Tibial nerve (tissue), 4 donors: ENCODE results near the gene SLC66A2. TPM values are rescaled to one million over a fixed set of nuclear protein-coding genes. Genes with fewer than 3 reads are reported as not detected.

Source experiments
- DNase-seq, 2 donors: peaks; one replicate each; pipeline ENCODE4 v3.0.0-alpha.2; 2019; ENCODE audit warnings: low spot score in 2 of 2
- H3K27ac ChIP-seq, 4 donors: fragments of 200-600 bp; sonication (generic) in 3 of 4; one replicate each; pipeline ENCODE4 v1.5.1; 2017 to 2019; ENCODE audit warnings: mild to moderate bottlenecking in 1 of 4
- H3K27me3 ChIP-seq, 2 donors: fragments of 200-600 bp; sonication (generic) in 1 of 2; one replicate each; pipeline versions ENCODE4 v1.5.1 to v1.6.0; 2017 to 2019
- H3K36me3 ChIP-seq, 3 donors: fragments of 200-600 bp; sonication (generic); one replicate each; pipeline ENCODE4 v1.5.1; 2018 to 2019
- H3K4me1 ChIP-seq, 4 donors: fragments of 200-600 bp; sonication (generic) in 3 of 4; one replicate each; pipeline ENCODE4 v1.5.1; 2017 to 2019
- H3K4me3 ChIP-seq, 4 donors: fragments of 200-600 bp; sonication (generic) in 3 of 4; one replicate each; pipeline ENCODE4 v1.5.1; 2017 to 2019; ENCODE audit warnings: mild to moderate bottlenecking in 1 of 4, moderate library complexity in 1 of 4
- H3K9me3 ChIP-seq, 4 donors: fragments of 200-600 bp; sonication (generic) in 3 of 4; one replicate each; pipeline ENCODE4 v1.5.1; 2017 to 2019
- EP300 ChIP-seq, 2 donors: sonication (generic); formaldehyde crosslinking; IDR thresholded peaks; one replicate each; pipeline ENCODE4 v1.6.1; 2017; ENCODE audit warnings: antibody characterized with exemption in 2 of 2, mild to moderate bottlenecking in 1 of 2
- POLR2A ChIP-seq, 2 donors: fragments of 450-650 bp; IDR thresholded peaks; one replicate each; pipeline ENCODE4 v1.6.1; 2017; ENCODE audit warnings: antibody characterized with exemption in 2 of 2, mild to moderate bottlenecking in 2 of 2, moderate library complexity in 2 of 2
- WGBS, 2 donors: methylation state at CpG; one replicate each; pipeline ENCODE4 v1.1.5; 2018; 5-methylcytosine and 5-hydroxymethylcytosine counted together
- total RNA-seq, 4 donors: library from RNA; depleted of rRNA; stranded (reverse); fragments of >200 nt; gene quantifications; one replicate each; pipeline ENCODE4 v1.1.0, GENCODE V29; 2016
- TF ChIP-seq, protein P1 (sequence below), 5 experiments: fragments of 200-600 bp in 3 of 5; fragments of 450-650 bp in 2 of 5; sonication (generic) in 3 of 5; IDR thresholded peaks; one replicate each; pipeline ENCODE4 v1.5.1; 2016 to 2019; ENCODE audit warnings: antibody characterized with exemption in 5 of 5, mild to moderate bottlenecking in 3 of 5, moderate library complexity in 2 of 5

The SLC66A2 gene
- total RNA-seq, 4 donors from 2014 or later: 112 to 361 (median 222) TPM

- Histone ChIP-seq H3K4me3 (no peak overlapping the region), H3K9me3 (peaks cover 0 to 51% (median under 1%) of the 10 kb centered on the region in 4 donors), H3K27me3 (no peaks in the 10 kb centered on the region), H3K36me3 (peaks cover 4 to 55% (median 13%) of the 10 kb centered on the region in 3 donors), H3K4me1 (peaks cover 0 to 4% (median 0%) of the 10 kb centered on the region in 4 donors), H3K27ac (no peak overlapping the region)
- 90 to 97% methylated on average over 18 to 20 of the region's 20 CpGs for WGBS, 2 donors
- TF ChIP-seq EP300 (IDR thresholded peaks at IDR 0.05) (no peak), POLR2A (IDR thresholded peaks at IDR 0.05) (no peak)
- TF ChIP-seq, protein P1, sequence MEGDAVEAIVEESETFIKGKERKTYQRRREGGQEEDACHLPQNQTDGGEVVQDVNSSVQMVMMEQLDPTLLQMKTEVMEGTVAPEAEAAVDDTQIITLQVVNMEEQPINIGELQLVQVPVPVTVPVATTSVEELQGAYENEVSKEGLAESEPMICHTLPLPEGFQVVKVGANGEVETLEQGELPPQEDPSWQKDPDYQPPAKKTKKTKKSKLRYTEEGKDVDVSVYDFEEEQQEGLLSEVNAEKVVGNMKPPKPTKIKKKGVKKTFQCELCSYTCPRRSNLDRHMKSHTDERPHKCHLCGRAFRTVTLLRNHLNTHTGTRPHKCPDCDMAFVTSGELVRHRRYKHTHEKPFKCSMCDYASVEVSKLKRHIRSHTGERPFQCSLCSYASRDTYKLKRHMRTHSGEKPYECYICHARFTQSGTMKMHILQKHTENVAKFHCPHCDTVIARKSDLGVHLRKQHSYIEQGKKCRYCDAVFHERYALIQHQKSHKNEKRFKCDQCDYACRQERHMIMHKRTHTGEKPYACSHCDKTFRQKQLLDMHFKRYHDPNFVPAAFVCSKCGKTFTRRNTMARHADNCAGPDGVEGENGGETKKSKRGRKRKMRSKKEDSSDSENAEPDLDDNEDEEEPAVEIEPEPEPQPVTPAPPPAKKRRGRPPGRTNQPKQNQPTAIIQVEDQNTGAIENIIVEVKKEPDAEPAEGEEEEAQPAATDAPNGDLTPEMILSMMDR (IDR thresholded peaks at IDR 0.05): no peak
- no peak for DNase-seq
Measured at GRCh38 chr18:79902640-79903039, 48.8 kb downstream of the SLC66A2 start.

DNA sequence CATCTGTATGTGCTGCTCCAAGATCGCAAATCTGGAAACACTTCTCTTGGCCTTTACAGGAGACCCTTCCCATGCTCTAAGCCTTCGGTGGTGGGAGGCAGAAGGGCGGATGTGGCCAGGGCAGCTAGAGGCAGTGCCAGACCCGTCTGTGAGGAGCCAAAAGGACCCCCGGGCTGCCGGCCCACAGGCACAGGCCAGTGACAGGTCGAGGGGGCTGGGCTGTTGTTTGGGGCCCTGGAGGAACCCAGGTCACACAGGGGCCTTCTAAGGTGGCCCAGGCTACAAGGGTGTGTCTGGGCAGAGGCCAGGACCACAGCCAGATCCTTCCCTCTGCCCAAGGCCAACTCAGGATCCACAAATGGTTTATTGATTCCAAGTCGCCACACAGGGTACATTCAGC is 49.4 kb downstream of the SLC66A2 start:
- H3K27ac ChIP-seq: no peak overlapping the region
- 83% methylated on average over 8 of the region's 8 CpGs for WGBS, 2 donors
- TF ChIP-seq POLR2A (IDR thresholded peaks at IDR 0.05) (no peak), EP300 (IDR thresholded peaks at IDR 0.05) (no peak)
- TF ChIP-seq, protein P1 (IDR thresholded peaks at IDR 0.05): no peak
- peaks cover 0 to 57% (median 4%) of the 10 kb centered on the region in 4 donors for H3K9me3 ChIP-seq
- no peaks in the 10 kb centered on the region for H3K27me3 ChIP-seq
- DNase-seq: no peak
- no peak overlapping the region for H3K4me3 ChIP-seq
- peaks cover 0 to 4% (median 0%) of the 10 kb centered on the region in 4 donors for H3K4me1 ChIP-seq
- H3K36me3 ChIP-seq: peaks cover 4 to 51% (median 13%) of the 10 kb centered on the region in 3 donors

DNA sequence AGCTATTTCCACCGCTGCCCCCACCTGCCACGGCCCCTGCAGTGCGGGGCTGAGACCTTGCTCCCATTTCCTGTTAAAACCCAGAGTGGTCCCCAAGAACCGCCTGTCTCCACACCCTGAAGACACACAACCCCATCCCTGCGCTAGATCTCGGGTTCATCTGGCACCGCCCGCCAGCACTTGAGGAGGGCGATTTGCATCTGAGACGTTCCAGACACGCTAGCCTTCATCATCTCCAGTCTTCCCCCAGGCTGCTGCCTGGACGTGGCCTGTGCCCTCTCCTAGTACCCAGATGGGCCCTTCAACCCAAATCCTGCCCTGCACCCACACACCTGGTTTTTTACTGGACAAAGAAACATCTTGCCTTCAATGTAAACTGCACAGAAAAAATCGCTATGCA is 49.8 kb downstream of the SLC66A2 start:
- peaks cover 4 to 51% (median 13%) of the 10 kb centered on the region in 3 donors for H3K36me3 ChIP-seq
- H3K27me3 ChIP-seq: no peaks in the 10 kb centered on the region
- H3K27ac ChIP-seq: no peak overlapping the region
- whole genome bisulfite sequencing, 2 donors: 91 to 95% methylated on average over 13 of the region's 13 CpGs
- no peak for DNase-seq
- TF ChIP-seq, protein P1 (IDR thresholded peaks at IDR 0.05): no peak
- TF ChIP-seq POLR2A (IDR thresholded peaks at IDR 0.05) (no peak), EP300 (IDR thresholded peaks at IDR 0.05) (no peak)
- peaks cover 0 to 61% (median 6%) of the 10 kb centered on the region in 4 donors for H3K9me3 ChIP-seq
- H3K4me1 ChIP-seq: peaks cover 0 to 4% (median 0%) of the 10 kb centered on the region in 4 donors
- H3K4me3 ChIP-seq: no peak overlapping the region

- TF ChIP-seq EP300 (IDR thresholded peaks at IDR 0.05) (no peak), POLR2A (IDR thresholded peaks at IDR 0.05) (no peak)
- TF ChIP-seq, protein P1 (IDR thresholded peaks at IDR 0.05): no peak
- peaks cover 4 to 51% (median 13%) of the 10 kb centered on the region in 3 donors for H3K36me3 ChIP-seq
- no peaks in the 10 kb centered on the region for H3K27me3 ChIP-seq
- no peak overlapping the region for H3K4me3 ChIP-seq
- 95 to 98% methylated on average over 8 to 27 of the region's 28 CpGs for WGBS, 2 donors
- H3K27ac ChIP-seq: no peak overlapping the region
- H3K4me1 ChIP-seq: peaks cover 0 to 4% (median 0%) of the 10 kb centered on the region in 4 donors
- peaks cover 0 to 69% (median 8%) of the 10 kb centered on the region in 4 donors for H3K9me3 ChIP-seq
- peak in 1 of 2 donors; percentile 11 for DNase-seq
Measured at GRCh38 chr18:79900610-79901570, 50.6 kb downstream of the SLC66A2 start.
